ENCODE measurements around the gene RESP18. TPM values are rescaled to one million over a fixed set of nuclear protein-coding genes. Genes with fewer than 3 reads are reported as not detected.

The RESP18 gene
- not detected in 2 replicates for polyA plus RNA-seq (2013)

GRCh38 chr2:219332542-219332941 lies at the start of gene RESP18:
TSS of gene RESP18 (minus strand) at chr2:219332744.
- Histone ChIP-seq H3K79me2 (ENCODE audit: control insufficient read depth, insufficient read depth, low read length, poor library complexity) (no peaks in the 10 kb centered on the region), H3K14ac (ENCODE audit: low read length) (no peak within 1 kb of the TSS), H4K8ac (ENCODE audit: low read depth, low read length) (no peak within 1 kb of the TSS), H3K27ac (ENCODE audit: low read depth, low read length) (no peak within 1 kb of the TSS), H3K18ac (ENCODE audit: low read length) (no peak within 1 kb of the TSS), H3K4ac (ENCODE audit: low read depth, low read length) (no peak within 1 kb of the TSS), H2BK5ac (ENCODE audit: low read depth, low read length, poor library complexity) (no peak within 1 kb of the TSS), H3K4me2 (ENCODE audit: low read length) (no peak within 1 kb of the TSS), H3K27me3 (ENCODE audit: insufficient read depth, low read length) (peaks cover 11% of the 10 kb centered on the region), H2BK120ac (ENCODE audit: insufficient read depth, low read length, poor library complexity) (no peak within 1 kb of the TSS), H3K79me1 (ENCODE audit: low read length) (no peaks in the 10 kb centered on the region), H4K91ac (ENCODE audit: low read depth, low read length) (no peak within 1 kb of the TSS), H3K4me1 (ENCODE audit: control insufficient read depth in 1 of 2, insufficient read depth in 2 of 2, low read length in 2 of 2) (no peaks in the 10 kb centered on the region), H4K12ac (ENCODE audit: low read depth, low read length) (no peak within 1 kb of the TSS), H2AK5ac (ENCODE audit: low read length) (no peak within 1 kb of the TSS), H3K36me3 (ENCODE audit: control insufficient read depth in 1 of 2, insufficient read depth in 2 of 2, low read length in 2 of 2) (no peaks in the 10 kb centered on the region), H2AFZ (ENCODE audit: insufficient read depth, low read length, poor library complexity) (no peak within 1 kb of the TSS), H3K9me3 (ENCODE audit: insufficient read depth, low read depth, low read length) (peaks cover 2% of the 10 kb centered on the region), H3K23ac (ENCODE audit: low read length) (no peak within 1 kb of the TSS), H3K9ac (ENCODE audit: low read length) (no peak within 1 kb of the TSS), H2BK12ac (ENCODE audit: low read length) (no peak within 1 kb of the TSS), H3K4me3 (ENCODE audit: low read depth, low read length) (peak within 1 kb of the TSS; percentile 4)
- DNase-seq, result no peak
- WGBS (ENCODE audit: extremely low coverage, insufficient coverage, insufficient read length), result no CpG with 5 or more reads among the region's 24 CpGs

- Histone ChIP-seq H3K9ac (ENCODE audit: low read length) (no peak overlapping the region), H4K91ac (ENCODE audit: low read depth, low read length) (no peak overlapping the region), H3K4me3 (ENCODE audit: low read depth, low read length) (no peak overlapping the region), H2BK120ac (ENCODE audit: insufficient read depth, low read length, poor library complexity) (no peak overlapping the region), H4K8ac (ENCODE audit: low read depth, low read length) (no peak overlapping the region), H3K79me2 (ENCODE audit: control insufficient read depth, insufficient read depth, low read length, poor library complexity) (no peaks in the 10 kb centered on the region), H2BK12ac (ENCODE audit: low read length) (no peak overlapping the region), H2BK5ac (ENCODE audit: low read depth, low read length, poor library complexity) (no peak overlapping the region), H3K27ac (ENCODE audit: low read depth, low read length) (no peak overlapping the region), H3K36me3 (ENCODE audit: control insufficient read depth in 1 of 2, insufficient read depth in 2 of 2, low read length in 2 of 2) (peaks cover 29 to 44% of the 10 kb centered on the region in 2 experiments), H3K9me3 (ENCODE audit: insufficient read depth, low read depth, low read length) (no peaks in the 10 kb centered on the region), H3K18ac (ENCODE audit: low read length) (no peak overlapping the region), H2AK5ac (ENCODE audit: low read length) (no peak overlapping the region), H3K4ac (ENCODE audit: low read depth, low read length) (no peak overlapping the region), H2AFZ (ENCODE audit: insufficient read depth, low read length, poor library complexity) (no peak overlapping the region), H3K79me1 (ENCODE audit: low read length) (no peaks in the 10 kb centered on the region), H3K27me3 (ENCODE audit: insufficient read depth, low read length) (no peaks in the 10 kb centered on the region), H3K14ac (ENCODE audit: low read length) (no peak overlapping the region), H3K4me2 (ENCODE audit: low read length) (no peak overlapping the region), H3K4me1 (ENCODE audit: control insufficient read depth in 1 of 2, insufficient read depth in 2 of 2, low read length in 2 of 2) (peaks cover 0 to under 1% of the 10 kb centered on the region in 2 experiments), H3K23ac (ENCODE audit: low read length) (no peak overlapping the region), H4K12ac (ENCODE audit: low read depth, low read length) (no peak overlapping the region)
- no CpG with 5 or more reads among the region's 9 CpGs for WGBS (ENCODE audit: extremely low coverage, insufficient coverage, insufficient read length)
- no peak for DNase-seq
Measured at GRCh38 chr2:219381448-219381847, 48.9 kb upstream of the RESP18 start.

- no peak overlapping the region for H3K4ac ChIP-seq (ENCODE audit: low read depth, low read length)
- H2AK5ac ChIP-seq (ENCODE audit: low read length), result no peak overlapping the region
- H2AFZ ChIP-seq (ENCODE audit: insufficient read depth, low read length, poor library complexity), result no peak overlapping the region
- no peak overlapping the region for H2BK120ac ChIP-seq (ENCODE audit: insufficient read depth, low read length, poor library complexity)
- H3K23ac ChIP-seq (ENCODE audit: low read length), result no peak overlapping the region
- H3K4me2 ChIP-seq (ENCODE audit: low read length), result no peak overlapping the region
- no peak overlapping the region for H4K91ac ChIP-seq (ENCODE audit: low read depth, low read length)
- H3K4me3 ChIP-seq (ENCODE audit: low read depth, low read length), result no peak overlapping the region
- no peak overlapping the region for H4K12ac ChIP-seq (ENCODE audit: low read depth, low read length)
- no peaks in the 10 kb centered on the region for H3K4me1 ChIP-seq (ENCODE audit: control insufficient read depth in 1 of 2, insufficient read depth in 2 of 2, low read length in 2 of 2)
- no peaks in the 10 kb centered on the region for H3K9me3 ChIP-seq (ENCODE audit: insufficient read depth, low read depth, low read length)
- H3K79me2 ChIP-seq (ENCODE audit: control insufficient read depth, insufficient read depth, low read length, poor library complexity), result no peaks in the 10 kb centered on the region
- H3K36me3 ChIP-seq (ENCODE audit: control insufficient read depth in 1 of 2, insufficient read depth in 2 of 2, low read length in 2 of 2), result peaks cover 26 to 39% of the 10 kb centered on the region in 2 experiments
- H3K9ac ChIP-seq (ENCODE audit: low read length), result no peak overlapping the region
- no peak for DNase-seq
- no peak overlapping the region for H3K14ac ChIP-seq (ENCODE audit: low read length)
- H3K27me3 ChIP-seq (ENCODE audit: insufficient read depth, low read length), result no peaks in the 10 kb centered on the region
- no peak overlapping the region for H3K27ac ChIP-seq (ENCODE audit: low read depth, low read length)
- no peak overlapping the region for H2BK12ac ChIP-seq (ENCODE audit: low read length)
- H3K79me1 ChIP-seq (ENCODE audit: low read length), result no peaks in the 10 kb centered on the region
- no peak overlapping the region for H2BK5ac ChIP-seq (ENCODE audit: low read depth, low read length, poor library complexity)
- no peak overlapping the region for H4K8ac ChIP-seq (ENCODE audit: low read depth, low read length)
- no peak overlapping the region for H3K18ac ChIP-seq (ENCODE audit: low read length)
Measured at GRCh38 chr2:219380926-219381325, 48.4 kb upstream of the RESP18 start.

GRCh38 chr2:219378163-219378851 lies 45.8 kb upstream of the RESP18 start:
- no peak for DNase-seq
- no peak overlapping the region for H3K4me2 ChIP-seq (ENCODE audit: low read length)
- no peak overlapping the region for H4K12ac ChIP-seq (ENCODE audit: low read depth, low read length)
- H3K14ac ChIP-seq (ENCODE audit: low read length), result no peak overlapping the region
- H3K36me3 ChIP-seq (ENCODE audit: control insufficient read depth in 1 of 2, insufficient read depth in 2 of 2, low read length in 2 of 2), result peaks cover 29 to 34% of the 10 kb centered on the region in 2 experiments
- no peak overlapping the region for H3K18ac ChIP-seq (ENCODE audit: low read length)
- no peak overlapping the region for H4K91ac ChIP-seq (ENCODE audit: low read depth, low read length)
- H2BK12ac ChIP-seq (ENCODE audit: low read length), result no peak overlapping the region
- H3K27ac ChIP-seq (ENCODE audit: low read depth, low read length), result no peak overlapping the region
- H2BK5ac ChIP-seq (ENCODE audit: low read depth, low read length, poor library complexity), result no peak overlapping the region
- no peak overlapping the region for H3K4ac ChIP-seq (ENCODE audit: low read depth, low read length)
- no CpG with 5 or more reads among the region's 13 CpGs for WGBS (ENCODE audit: extremely low coverage, insufficient coverage, insufficient read length)
- H3K4me1 ChIP-seq (ENCODE audit: control insufficient read depth in 1 of 2, insufficient read depth in 2 of 2, low read length in 2 of 2), result no peaks in the 10 kb centered on the region
- no peak overlapping the region for H4K8ac ChIP-seq (ENCODE audit: low read depth, low read length)
- H2BK120ac ChIP-seq (ENCODE audit: insufficient read depth, low read length, poor library complexity), result no peak overlapping the region
- H3K79me1 ChIP-seq (ENCODE audit: low read length), result no peaks in the 10 kb centered on the region
- no peaks in the 10 kb centered on the region for H3K79me2 ChIP-seq (ENCODE audit: control insufficient read depth, insufficient read depth, low read length, poor library complexity)
- H3K4me3 ChIP-seq (ENCODE audit: low read depth, low read length), result no peak overlapping the region
- H3K9me3 ChIP-seq (ENCODE audit: insufficient read depth, low read depth, low read length), result peaks cover 2% of the 10 kb centered on the region
- H2AK5ac ChIP-seq (ENCODE audit: low read length), result no peak overlapping the region
- no peak overlapping the region for H3K9ac ChIP-seq (ENCODE audit: low read length)
- H2AFZ ChIP-seq (ENCODE audit: insufficient read depth, low read length, poor library complexity), result no peak overlapping the region
- no peaks in the 10 kb centered on the region for H3K27me3 ChIP-seq (ENCODE audit: insufficient read depth, low read length)
- no peak overlapping the region for H3K23ac ChIP-seq (ENCODE audit: low read length)
